WTC11 (cell line): ENCODE results near the gene EPC1. TPM values are rescaled to one million over a fixed set of nuclear protein-coding genes. Genes with fewer than 3 reads are reported as not detected.

Source experiments
- ATAC-seq: fragments of 200-7000 bp; cut with Tn5 transposase; 2 replicates; pipeline ENCODE4 v1.10.0; 2021; ENCODE audit warnings: mild to moderate bottlenecking, moderate library complexity
- CTCF ChIA-PET: fragments of 300-600 bp; sonication (Branson Sonifier 250); formaldehyde crosslinking; loops from one replicate; lab custom pipeline; 2021; ENCODE audit warnings: antibody characterized with exemption; lab: Charles Lee
- POLR2A ChIA-PET: fragments of 350-600 bp; sonication (Branson Sonifier 250); formaldehyde crosslinking; loops from one replicate; lab custom pipeline; 2021; ENCODE audit warnings: antibody characterized with exemption; lab: Charles Lee
- DNase-seq: peaks from one replicate; pipeline ENCODE4 v3.0.0; 2021; ENCODE audit warnings: low spot score
- H3K27ac Mint-ChIP-seq: 2 replicates; pipeline ENCODE4 v1.8.0; 2021; ENCODE audit warnings: mixed read lengths
- H3K27me3 Mint-ChIP-seq: 2 replicates; pipeline ENCODE4 v1.8.0; 2021; ENCODE audit warnings: low read depth, mild to moderate bottlenecking, moderate library complexity, mixed read lengths
- H3K36me3 Mint-ChIP-seq: 2 replicates; pipeline ENCODE4 v1.8.0; 2021; ENCODE audit warnings: mixed read lengths
- H3K4me1 Mint-ChIP-seq: 2 replicates; pipeline ENCODE4 v1.8.0; 2022; ENCODE audit warnings: mixed read lengths
- H3K4me3 Mint-ChIP-seq: 2 replicates; pipeline ENCODE4 v1.8.0; 2021; ENCODE audit warnings: mild to moderate bottlenecking, moderate library complexity, mixed read lengths
- H3K9me3 Mint-ChIP-seq: 2 replicates; pipeline ENCODE4 v1.8.0; 2021; ENCODE audit warnings: mixed read lengths
- CDX4 ChIP-seq: fragments of 250-450 bp; sonication (Bioruptor Pico); IDR thresholded peaks from 2 replicates; pipeline ENCODE4 v1.9.0; 2021; ENCODE audit warnings: moderate library complexity, mild to moderate bottlenecking, inconsistent platforms, borderline replicate concordance
- ESRRA ChIP-seq: sonication (generic); formaldehyde crosslinking; IDR thresholded peaks from 2 replicates; pipeline ENCODE4 v1.8.1; 2022; ENCODE audit warnings: mild to moderate bottlenecking, missing genetic modification reagents, borderline replicate concordance
- FOXJ3 ChIP-seq: sonication (generic); formaldehyde crosslinking; IDR thresholded peaks from 2 replicates; pipeline ENCODE4 v1.9.0; 2021; ENCODE audit warnings: missing genetic modification reagents, mild to moderate bottlenecking, borderline replicate concordance
- GABPB1 ChIP-seq: sonication (generic); formaldehyde crosslinking; IDR thresholded peaks from 2 replicates; pipeline ENCODE4 v1.8.1; 2023; ENCODE audit warnings: mild to moderate bottlenecking, missing genetic modification reagents
- HMGXB4 ChIP-seq: sonication (generic); formaldehyde crosslinking; IDR thresholded peaks from 2 replicates; pipeline ENCODE4 v1.8.1; 2023; ENCODE audit warnings: mild to moderate bottlenecking, moderate library complexity, missing genetic modification reagents
- JUN ChIP-seq: sonication (generic); formaldehyde crosslinking; IDR thresholded peaks from 2 replicates; pipeline ENCODE4 v1.8.0; 2023; ENCODE audit warnings: mild to moderate bottlenecking, missing genetic modification reagents
- KAT7 ChIP-seq: sonication (generic); formaldehyde crosslinking; IDR thresholded peaks from 2 replicates; pipeline ENCODE4 v1.8.1; 2023; ENCODE audit warnings: missing genetic modification reagents, mild to moderate bottlenecking, borderline replicate concordance
- NR2C2 ChIP-seq: sonication (generic); formaldehyde crosslinking; IDR thresholded peaks from 2 replicates; pipeline ENCODE4 v1.8.0; 2022; ENCODE audit warnings: mild to moderate bottlenecking, missing genetic modification reagents
- NR3C1 ChIP-seq: sonication (generic); formaldehyde crosslinking; conservative IDR thresholded peaks from 2 replicates; pipeline ENCODE4 v1.8.1; 2023; ENCODE audit warnings: low read depth, mild to moderate bottlenecking, missing genetic modification reagents
- SP1 ChIP-seq: sonication (generic); formaldehyde crosslinking; conservative IDR thresholded peaks from 2 replicates; pipeline ENCODE4 v1.8.1; 2022; ENCODE audit warnings: missing genetic modification reagents
- TEAD4 ChIP-seq: sonication (generic); formaldehyde crosslinking; IDR thresholded peaks from 2 replicates; pipeline ENCODE4 v1.8.0; 2022; ENCODE audit warnings: mild to moderate bottlenecking, missing genetic modification reagents
- USF1 ChIP-seq: sonication (generic); formaldehyde crosslinking; IDR thresholded peaks from 2 replicates; pipeline ENCODE4 v1.8.0; 2022; ENCODE audit warnings: mild to moderate bottlenecking, missing genetic modification reagents
- ZBTB21 ChIP-seq: sonication (generic); formaldehyde crosslinking; IDR thresholded peaks from 2 replicates; pipeline ENCODE4 v1.8.1; 2023; ENCODE audit warnings: mild to moderate bottlenecking, missing genetic modification reagents, borderline replicate concordance
- ZNF138 ChIP-seq: sonication (generic); formaldehyde crosslinking; conservative IDR thresholded peaks from 2 replicates; pipeline ENCODE4 v1.8.1; 2022; ENCODE audit warnings: mild to moderate bottlenecking, moderate library complexity, missing genetic modification reagents
- total RNA-seq: library from RNA; stranded (reverse); gene quantifications from 3 replicates; pipeline ENCODE4 v1.2.3, GENCODE V29; 2021
- TF ChIP-seq, protein P1 (sequence below): sonication (generic); formaldehyde crosslinking; conservative IDR thresholded peaks from 2 replicates; pipeline ENCODE4 v1.8.1; 2022; ENCODE audit warnings: mild to moderate bottlenecking, missing genetic modification reagents
- TF ChIP-seq, protein P2 (sequence below): fragments of 250-450 bp; sonication (Bioruptor Pico); IDR thresholded peaks from 2 replicates; pipeline ENCODE4 v1.9.0; 2021; ENCODE audit warnings: mild to moderate bottlenecking, borderline replicate concordance
- TF ChIP-seq, protein P3 (sequence below): sonication (generic); formaldehyde crosslinking; IDR thresholded peaks from 2 replicates; pipeline ENCODE4 v1.8.1; 2022; ENCODE audit warnings: missing genetic modification reagents, borderline replicate concordance
- TF ChIP-seq, protein P4 (sequence below): sonication (generic); formaldehyde crosslinking; IDR thresholded peaks from 2 replicates; pipeline ENCODE4 v1.8.1; 2023; ENCODE audit warnings: mild to moderate bottlenecking, missing genetic modification reagents
- TF ChIP-seq, protein P5 (sequence below): sonication (generic); formaldehyde crosslinking; IDR thresholded peaks from 2 replicates; pipeline ENCODE4 v1.8.1; 2023; ENCODE audit warnings: mild to moderate bottlenecking, missing genetic modification reagents, moderate library complexity

The EPC1 gene
- total RNA-seq, 1 experiment from 2014 or later = 22.5 TPM

DNA sequence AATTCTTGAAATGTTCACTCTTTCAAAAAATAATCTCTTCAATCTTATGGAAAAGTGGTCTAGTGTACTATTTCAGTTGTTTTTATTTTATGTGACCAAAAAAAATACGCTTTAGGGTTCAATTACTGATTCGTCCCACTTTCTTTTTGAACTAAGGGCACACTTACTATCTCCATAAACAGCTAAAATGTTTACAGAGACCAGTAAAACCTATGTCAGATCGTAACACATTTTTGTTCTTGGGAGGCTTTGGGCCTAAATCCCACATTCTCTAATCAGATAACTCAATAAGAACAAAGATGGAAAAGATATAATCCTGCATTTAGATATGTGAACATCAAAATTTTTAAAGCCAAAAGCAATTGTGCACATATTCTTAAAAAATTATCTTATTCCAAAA, 29.8 kb upstream of the EPC1 start:
- Mint-ChIP-seq H3K27me3 (no peaks in the 10 kb centered on the region), H3K4me1 (peaks cover 3% of the 10 kb centered on the region), H3K36me3 (no peaks in the 10 kb centered on the region), H3K4me3 (no peak overlapping the region), H3K27ac (no peak overlapping the region), H3K9me3 (peaks cover 5% of the 10 kb centered on the region; the same call in 1 of the 2 replicates)
- CTCF ChIA-PET = no interaction called here
- TF ChIP-seq, protein P1, sequence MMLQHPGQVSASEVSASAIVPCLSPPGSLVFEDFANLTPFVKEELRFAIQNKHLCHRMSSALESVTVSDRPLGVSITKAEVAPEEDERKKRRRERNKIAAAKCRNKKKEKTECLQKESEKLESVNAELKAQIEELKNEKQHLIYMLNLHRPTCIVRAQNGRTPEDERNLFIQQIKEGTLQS (CRISPR knock-in tag) = no peak
- no peak for TF ChIP-seq HMGXB4 (CRISPR knock-in tag)
- TF ChIP-seq, protein P2, sequence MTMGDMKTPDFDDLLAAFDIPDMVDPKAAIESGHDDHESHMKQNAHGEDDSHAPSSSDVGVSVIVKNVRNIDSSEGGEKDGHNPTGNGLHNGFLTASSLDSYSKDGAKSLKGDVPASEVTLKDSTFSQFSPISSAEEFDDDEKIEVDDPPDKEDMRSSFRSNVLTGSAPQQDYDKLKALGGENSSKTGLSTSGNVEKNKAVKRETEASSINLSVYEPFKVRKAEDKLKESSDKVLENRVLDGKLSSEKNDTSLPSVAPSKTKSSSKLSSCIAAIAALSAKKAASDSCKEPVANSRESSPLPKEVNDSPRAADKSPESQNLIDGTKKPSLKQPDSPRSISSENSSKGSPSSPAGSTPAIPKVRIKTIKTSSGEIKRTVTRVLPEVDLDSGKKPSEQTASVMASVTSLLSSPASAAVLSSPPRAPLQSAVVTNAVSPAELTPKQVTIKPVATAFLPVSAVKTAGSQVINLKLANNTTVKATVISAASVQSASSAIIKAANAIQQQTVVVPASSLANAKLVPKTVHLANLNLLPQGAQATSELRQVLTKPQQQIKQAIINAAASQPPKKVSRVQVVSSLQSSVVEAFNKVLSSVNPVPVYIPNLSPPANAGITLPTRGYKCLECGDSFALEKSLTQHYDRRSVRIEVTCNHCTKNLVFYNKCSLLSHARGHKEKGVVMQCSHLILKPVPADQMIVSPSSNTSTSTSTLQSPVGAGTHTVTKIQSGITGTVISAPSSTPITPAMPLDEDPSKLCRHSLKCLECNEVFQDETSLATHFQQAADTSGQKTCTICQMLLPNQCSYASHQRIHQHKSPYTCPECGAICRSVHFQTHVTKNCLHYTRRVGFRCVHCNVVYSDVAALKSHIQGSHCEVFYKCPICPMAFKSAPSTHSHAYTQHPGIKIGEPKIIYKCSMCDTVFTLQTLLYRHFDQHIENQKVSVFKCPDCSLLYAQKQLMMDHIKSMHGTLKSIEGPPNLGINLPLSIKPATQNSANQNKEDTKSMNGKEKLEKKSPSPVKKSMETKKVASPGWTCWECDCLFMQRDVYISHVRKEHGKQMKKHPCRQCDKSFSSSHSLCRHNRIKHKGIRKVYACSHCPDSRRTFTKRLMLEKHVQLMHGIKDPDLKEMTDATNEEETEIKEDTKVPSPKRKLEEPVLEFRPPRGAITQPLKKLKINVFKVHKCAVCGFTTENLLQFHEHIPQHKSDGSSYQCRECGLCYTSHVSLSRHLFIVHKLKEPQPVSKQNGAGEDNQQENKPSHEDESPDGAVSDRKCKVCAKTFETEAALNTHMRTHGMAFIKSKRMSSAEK (CRISPR knock-in tag) = no peak
- TF ChIP-seq USF1 = no peak
- no peak for TF ChIP-seq ZNF138 (CRISPR knock-in tag)
- no peak for TF ChIP-seq CDX4 (CRISPR knock-in tag)
- no peak for TF ChIP-seq FOXJ3 (CRISPR knock-in tag)
- no peak for TF ChIP-seq NR3C1 (CRISPR knock-in tag)
- TF ChIP-seq TEAD4 = no peak
- no peak for TF ChIP-seq NR2C2 (CRISPR knock-in tag)
- DNase-seq (no peak), ATAC-seq (no peak)
- POLR2A ChIA-PET = no interaction called here

GRCh38 chr10:32376097-32376496, 29.1 kb upstream of the EPC1 start:
- H3K27me3 Mint-ChIP-seq = no peaks in the 10 kb centered on the region
- H3K9me3 Mint-ChIP-seq = peaks cover 5% of the 10 kb centered on the region; the same call in 1 of the 2 replicates
- H3K27ac Mint-ChIP-seq = no peak overlapping the region
- no peak overlapping the region for H3K4me3 Mint-ChIP-seq
- ATAC-seq (no peak), DNase-seq (no peak)
- peaks cover 3% of the 10 kb centered on the region for H3K4me1 Mint-ChIP-seq
- CTCF ChIA-PET = interaction anchor here (1.0 kb wide), 2 partner anchors 9 to 30 kb away, joined by 3 read pairs; no protein-coding TSS in a partner anchor
- no peaks in the 10 kb centered on the region; the same call in 1 of the 2 replicates for H3K36me3 Mint-ChIP-seq
- no peak for TF ChIP-seq NR3C1 (CRISPR knock-in tag)
- TF ChIP-seq, protein P3, sequence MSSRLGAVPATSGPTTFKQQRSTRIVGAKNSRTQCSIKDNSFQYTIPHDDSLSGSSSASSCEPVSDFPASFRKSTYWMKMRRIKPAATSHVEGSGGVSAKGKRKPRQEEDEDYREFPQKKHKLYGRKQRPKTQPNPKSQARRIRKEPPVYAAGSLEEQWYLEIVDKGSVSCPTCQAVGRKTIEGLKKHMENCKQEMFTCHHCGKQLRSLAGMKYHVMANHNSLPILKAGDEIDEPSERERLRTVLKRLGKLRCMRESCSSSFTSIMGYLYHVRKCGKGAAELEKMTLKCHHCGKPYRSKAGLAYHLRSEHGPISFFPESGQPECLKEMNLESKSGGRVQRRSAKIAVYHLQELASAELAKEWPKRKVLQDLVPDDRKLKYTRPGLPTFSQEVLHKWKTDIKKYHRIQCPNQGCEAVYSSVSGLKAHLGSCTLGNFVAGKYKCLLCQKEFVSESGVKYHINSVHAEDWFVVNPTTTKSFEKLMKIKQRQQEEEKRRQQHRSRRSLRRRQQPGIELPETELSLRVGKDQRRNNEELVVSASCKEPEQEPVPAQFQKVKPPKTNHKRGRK (CRISPR knock-in tag) = no peak
- TF ChIP-seq, protein P4, sequence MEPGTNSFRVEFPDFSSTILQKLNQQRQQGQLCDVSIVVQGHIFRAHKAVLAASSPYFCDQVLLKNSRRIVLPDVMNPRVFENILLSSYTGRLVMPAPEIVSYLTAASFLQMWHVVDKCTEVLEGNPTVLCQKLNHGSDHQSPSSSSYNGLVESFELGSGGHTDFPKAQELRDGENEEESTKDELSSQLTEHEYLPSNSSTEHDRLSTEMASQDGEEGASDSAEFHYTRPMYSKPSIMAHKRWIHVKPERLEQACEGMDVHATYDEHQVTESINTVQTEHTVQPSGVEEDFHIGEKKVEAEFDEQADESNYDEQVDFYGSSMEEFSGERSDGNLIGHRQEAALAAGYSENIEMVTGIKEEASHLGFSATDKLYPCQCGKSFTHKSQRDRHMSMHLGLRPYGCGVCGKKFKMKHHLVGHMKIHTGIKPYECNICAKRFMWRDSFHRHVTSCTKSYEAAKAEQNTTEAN (CRISPR knock-in tag) = no peak
- TF ChIP-seq ESRRA (CRISPR knock-in tag) = no peak
- TF ChIP-seq JUN (CRISPR knock-in tag) = no peak
- no peak for TF ChIP-seq SP1 (CRISPR knock-in tag)
- TF ChIP-seq KAT7 (CRISPR knock-in tag) = no peak
- TF ChIP-seq GABPB1 (CRISPR knock-in tag) = no peak
- TF ChIP-seq ZBTB21 = no peak
- TF ChIP-seq, protein P5, sequence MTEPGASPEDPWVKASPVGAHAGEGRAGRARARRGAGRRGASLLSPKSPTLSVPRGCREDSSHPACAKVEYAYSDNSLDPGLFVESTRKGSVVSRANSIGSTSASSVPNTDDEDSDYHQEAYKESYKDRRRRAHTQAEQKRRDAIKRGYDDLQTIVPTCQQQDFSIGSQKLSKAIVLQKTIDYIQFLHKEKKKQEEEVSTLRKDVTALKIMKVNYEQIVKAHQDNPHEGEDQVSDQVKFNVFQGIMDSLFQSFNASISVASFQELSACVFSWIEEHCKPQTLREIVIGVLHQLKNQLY (CRISPR knock-in tag) = no peak
- POLR2A ChIA-PET = no interaction called here
